ENCODE data around the gene CNOT9. TPM values are rescaled to one million over a fixed set of nuclear protein-coding genes. Genes with fewer than 3 reads are reported as not detected.

Gene CNOT9
- total and polyA plus RNA-seq, 10 donors: 18.8 to 61.6 (median 46.4) TPM

GRCh38 chr2:218558986-218559385 is 9.7 kb upstream of the CNOT9 start:
- H3K27ac ChIP-seq: peak overlapping the region in 1 of 8 donors; percentile 7
- WGBS, 5 donors: 71 to 91% (median 85%) methylated on average over 3 of the region's 3 CpGs
- TF ChIP-seq POLR2A (IDR thresholded peaks at IDR 0.05) (no peak), POLR2AphosphoS5 (IDR thresholded peaks at IDR 0.05) (no peak)
- TF ChIP-seq, protein P1, sequence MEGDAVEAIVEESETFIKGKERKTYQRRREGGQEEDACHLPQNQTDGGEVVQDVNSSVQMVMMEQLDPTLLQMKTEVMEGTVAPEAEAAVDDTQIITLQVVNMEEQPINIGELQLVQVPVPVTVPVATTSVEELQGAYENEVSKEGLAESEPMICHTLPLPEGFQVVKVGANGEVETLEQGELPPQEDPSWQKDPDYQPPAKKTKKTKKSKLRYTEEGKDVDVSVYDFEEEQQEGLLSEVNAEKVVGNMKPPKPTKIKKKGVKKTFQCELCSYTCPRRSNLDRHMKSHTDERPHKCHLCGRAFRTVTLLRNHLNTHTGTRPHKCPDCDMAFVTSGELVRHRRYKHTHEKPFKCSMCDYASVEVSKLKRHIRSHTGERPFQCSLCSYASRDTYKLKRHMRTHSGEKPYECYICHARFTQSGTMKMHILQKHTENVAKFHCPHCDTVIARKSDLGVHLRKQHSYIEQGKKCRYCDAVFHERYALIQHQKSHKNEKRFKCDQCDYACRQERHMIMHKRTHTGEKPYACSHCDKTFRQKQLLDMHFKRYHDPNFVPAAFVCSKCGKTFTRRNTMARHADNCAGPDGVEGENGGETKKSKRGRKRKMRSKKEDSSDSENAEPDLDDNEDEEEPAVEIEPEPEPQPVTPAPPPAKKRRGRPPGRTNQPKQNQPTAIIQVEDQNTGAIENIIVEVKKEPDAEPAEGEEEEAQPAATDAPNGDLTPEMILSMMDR (IDR thresholded peaks at IDR 0.05 in 8 of 11, conservative IDR thresholded peaks at IDR 0.05 in 3 of 11): no peak
- H3K9me3 ChIP-seq: no peaks in the 10 kb centered on the region
- H3K36me3 ChIP-seq: peaks cover 0 to 94% (median 43%) of the 10 kb centered on the region in 6 donors
- H3K4me3 ChIP-seq: no peak overlapping the region
- H3K27me3 ChIP-seq (replicated peaks in 1 of 7): no peaks in the 10 kb centered on the region
- intact Hi-C loops (cut with DNase I; ENCODE audit: low total_unique reads): no loop called here
- DNase-seq: no peak
- peaks cover 0 to 12% (median 6%) of the 10 kb centered on the region in 6 donors for H3K4me1 ChIP-seq

DNA sequence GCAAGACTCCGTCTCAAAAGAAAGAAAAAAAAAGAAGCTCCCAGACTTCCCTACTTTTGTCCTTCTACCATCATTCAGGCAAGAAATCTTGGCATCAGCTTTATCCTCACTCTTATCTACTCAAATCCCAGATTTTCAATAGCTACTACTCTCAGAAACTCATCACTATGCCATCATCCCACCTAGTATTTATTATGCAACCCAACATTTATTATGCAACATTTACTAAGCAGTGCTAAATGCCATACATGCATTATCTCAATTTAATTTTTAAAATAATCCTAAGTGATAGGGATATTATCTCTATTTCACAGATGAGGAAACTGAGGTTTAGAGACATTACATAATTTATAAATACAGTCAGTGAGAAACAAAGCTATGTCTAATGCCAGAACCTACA is 4.6 kb upstream of the CNOT9 start:
- WGBS, 5 donors: 82 to 92% (median 90%) methylated on average over 1 of the region's 1 CpG
- peaks cover 0 to 56% (median 25%) of the 10 kb centered on the region in 6 donors for H3K36me3 ChIP-seq
- DNase-seq: no peak
- no peak overlapping the region for H3K4me3 ChIP-seq
- H3K9me3 ChIP-seq: no peaks in the 10 kb centered on the region
- H3K27ac ChIP-seq: no peak overlapping the region
- TF ChIP-seq POLR2AphosphoS5 (IDR thresholded peaks at IDR 0.05): no peak
- TF ChIP-seq POLR2A (IDR thresholded peaks at IDR 0.05): no peak
- TF ChIP-seq, protein P1 (IDR thresholded peaks at IDR 0.05 in 8 of 11, conservative IDR thresholded peaks at IDR 0.05 in 3 of 11): no peak
- intact Hi-C loops (cut with DNase I; ENCODE audit: low total_unique reads): loop anchor here (10.0 kb wide), 1 partner anchor 159 kb away; no protein-coding TSS in a partner anchor
- no peaks in the 10 kb centered on the region for H3K27me3 ChIP-seq (replicated peaks in 1 of 7)
- H3K4me1 ChIP-seq: peaks cover 9 to 44% (median 20%) of the 10 kb centered on the region in 6 donors

DNA sequence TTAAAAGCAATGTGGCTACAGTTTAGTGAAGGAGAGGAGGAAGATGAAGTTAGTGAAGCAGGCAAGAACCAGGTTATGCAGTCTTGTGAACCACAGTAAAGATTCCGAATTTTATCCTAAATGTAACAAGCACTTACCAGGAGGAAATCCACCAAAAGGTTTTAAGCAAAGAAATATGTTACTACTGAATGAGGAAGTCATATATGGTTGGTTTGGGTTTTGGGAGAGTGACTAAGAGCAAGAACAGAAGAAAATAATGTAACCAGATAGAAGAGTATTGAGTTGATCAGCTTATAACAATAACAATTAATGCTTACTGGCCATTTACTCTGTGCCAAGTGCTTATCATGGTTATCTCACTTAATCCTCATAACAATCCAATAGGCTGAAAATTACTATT is 2.3 kb upstream of the CNOT9 start:
- H3K4me3 ChIP-seq: no peak overlapping the region
- no peaks in the 10 kb centered on the region for H3K9me3 ChIP-seq
- 46 to 78% (median 70%) methylated on average over 1 of the region's 1 CpG for WGBS, 5 donors
- H3K4me1 ChIP-seq: peaks cover 28 to 67% (median 42%) of the 10 kb centered on the region in 6 donors
- no peaks in the 10 kb centered on the region for H3K27me3 ChIP-seq (replicated peaks in 1 of 7)
- no peak overlapping the region for H3K27ac ChIP-seq
- intact Hi-C loops (cut with DNase I; ENCODE audit: low total_unique reads): loop anchor here (10.0 kb wide), 1 partner anchor 161 kb away; no protein-coding TSS in a partner anchor
- peaks cover 0 to 34% (median 10%) of the 10 kb centered on the region in 6 donors for H3K36me3 ChIP-seq
- DNase-seq: no peak
- TF ChIP-seq POLR2AphosphoS5 (IDR thresholded peaks at IDR 0.05) (no peak), POLR2A (IDR thresholded peaks at IDR 0.05) (no peak)
- TF ChIP-seq, protein P1 (IDR thresholded peaks at IDR 0.05 in 8 of 11, conservative IDR thresholded peaks at IDR 0.05 in 3 of 11): no peak

- intact Hi-C loops (cut with DNase I; ENCODE audit: low total_unique reads): loop anchor here (10.0 kb wide), 1 partner anchor 163 kb away; no protein-coding TSS in a partner anchor
- no peak for DNase-seq
- Histone ChIP-seq H3K9me3 (no peaks in the 10 kb centered on the region), H3K27me3 (replicated peaks in 1 of 7) (no peaks in the 10 kb centered on the region), H3K4me1 (peaks cover 29 to 82% (median 55%) of the 10 kb centered on the region in 6 donors), H3K4me3 (peak overlapping the region; percentile 52 to 93 (median 84)), H3K27ac (peak overlapping the region; percentile 89 to 97 (median 95)), H3K36me3 (peaks cover 0 to 29% (median 9%) of the 10 kb centered on the region in 6 donors)
- TF ChIP-seq POLR2AphosphoS5 (IDR thresholded peaks at IDR 0.05) (no peak), POLR2A (IDR thresholded peaks at IDR 0.05) (no peak)
- TF ChIP-seq, protein P1 (IDR thresholded peaks at IDR 0.05 in 8 of 11, conservative IDR thresholded peaks at IDR 0.05 in 3 of 11): no peak
- WGBS, 5 donors: 0 to 1% (median 0%) methylated on average over 17 to 19 of the region's 19 CpGs
Observed at GRCh38 chr2:218567797-218568189, 846 bp upstream of the CNOT9 start.

Measured in spleen (tissue), 11 donors.